Vagina (tissue), 2 donors: ENCODE data around the gene LPP. TPM values are rescaled to one million over a fixed set of nuclear protein-coding genes. Genes with fewer than 3 reads are reported as not detected.

Source experiments
- DNase-seq, 2 donors: peaks; one replicate each; pipeline ENCODE4 v3.0.0-alpha.2; 2017; ENCODE audit errors: extremely low spot score in 2 of 2
- H3K27ac ChIP-seq: fragments of 200-600 bp; sonication (generic); one replicate; pipeline ENCODE4 v1.5.1; 2019
- H3K27me3 ChIP-seq: fragments of 200-600 bp; sonication (generic); one replicate; pipeline ENCODE4 v1.5.1; 2019
- H3K36me3 ChIP-seq, 2 donors: fragments of 200-600 bp; sonication (generic); one replicate each; pipeline ENCODE4 v1.5.1; 2017 to 2019
- H3K4me1 ChIP-seq: fragments of 200-600 bp; sonication (generic); one replicate; pipeline ENCODE4 v1.5.1; 2019
- H3K4me3 ChIP-seq, 2 donors: fragments of 200-600 bp; sonication (generic); 1 replicate in 1 of 2; 2 replicates in 1 of 2; pipeline ENCODE4 v1.5.1; 2016 to 2019
- H3K9me3 ChIP-seq: fragments of 200-600 bp; sonication (generic); one replicate; pipeline ENCODE4 v1.5.1; 2019
- CTCF ChIP-seq, 3 experiments: fragments of 450-650 bp in 2 of 3; fragments of 200-600 bp in 1 of 3; sonication (generic) in 1 of 3; IDR thresholded peaks; one replicate each; pipeline ENCODE4 v1.5.1; 2017 to 2019; ENCODE audit warnings: antibody characterized with exemption in 3 of 3, mild to moderate bottlenecking in 2 of 3, moderate library complexity in 2 of 3
- POLR2A ChIP-seq, 2 donors: fragments of 450-650 bp; IDR thresholded peaks; one replicate each; pipeline ENCODE4 v1.6.1; 2017; ENCODE audit warnings: antibody characterized with exemption in 2 of 2, mild to moderate bottlenecking in 2 of 2, moderate library complexity in 2 of 2
- POLR2AphosphoS5 ChIP-seq, 2 donors: sonication (generic); formaldehyde crosslinking; IDR thresholded peaks; one replicate each; pipeline ENCODE4 v1.9.0; 2017; ENCODE audit warnings: antibody characterized with exemption in 2 of 2, mild to moderate bottlenecking in 2 of 2, low read depth in 1 of 2; ENCODE audit not compliant: insufficient read depth in 1 of 2
- intact Hi-C: fragments of 100-400 bp; cut with DNase I; formaldehyde crosslinking; loops from one replicate; pipeline ENCODE4 v1.15.1; 2023
- total RNA-seq: library from RNA; depleted of rRNA; stranded (reverse); fragments of >200 nt; gene quantifications from one replicate; pipeline ENCODE4 v1.2.3, GENCODE V29; 2016

LPP gene
- total RNA-seq, 1 donor from 2014 or later = 248 TPM

- DNase-seq = no peak
- no peaks in the 10 kb centered on the region for H3K9me3 ChIP-seq
- intact Hi-C loops = no loop called here
- H3K27ac ChIP-seq = no peak overlapping the region
- no peaks in the 10 kb centered on the region for H3K27me3 ChIP-seq
- H3K4me1 ChIP-seq = peaks cover 41% of the 10 kb centered on the region
- TF ChIP-seq POLR2A (IDR thresholded peaks at IDR 0.05) (no peak), POLR2AphosphoS5 (IDR thresholded peaks at IDR 0.05; ENCODE audit: insufficient read depth in 1 of 2, low read depth in 1 of 2) (no peak), CTCF (IDR thresholded peaks at IDR 0.05) (no peak)
- no peaks in the 10 kb centered on the region for H3K36me3 ChIP-seq
- H3K4me3 ChIP-seq = no peak overlapping the region
Observed at GRCh38 chr3:188239035-188239434, 85.1 kb downstream of the LPP start.

DNA sequence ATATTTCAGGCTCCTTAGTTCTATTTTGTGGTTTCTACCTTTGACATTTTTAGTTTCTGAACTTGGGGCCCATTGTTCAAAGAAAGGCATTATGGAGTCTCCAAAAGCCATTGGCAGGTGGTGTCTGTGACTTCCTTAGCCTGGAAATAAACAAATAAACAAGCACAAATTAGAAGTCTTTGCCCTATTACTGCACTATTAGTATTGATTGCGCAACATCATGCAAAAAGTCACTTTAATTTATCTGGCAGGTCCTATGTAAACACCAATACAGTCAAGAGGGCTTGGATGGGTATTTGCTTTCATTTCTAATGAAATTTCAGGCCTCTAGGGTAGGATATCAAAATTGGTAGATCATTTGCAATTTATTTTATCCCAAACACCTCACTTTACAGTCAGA, 85.6 kb downstream of the LPP start:
- no peak overlapping the region for H3K27ac ChIP-seq
- DNase-seq = no peak

GRCh38 chr3:188240189-188240981, 86.4 kb downstream of the LPP start:
- peaks cover 41% of the 10 kb centered on the region for H3K4me1 ChIP-seq
- H3K27me3 ChIP-seq = no peaks in the 10 kb centered on the region
- no peak overlapping the region for H3K4me3 ChIP-seq
- H3K27ac ChIP-seq = no peak overlapping the region
- H3K9me3 ChIP-seq = no peaks in the 10 kb centered on the region
- TF ChIP-seq POLR2AphosphoS5 (IDR thresholded peaks at IDR 0.05; ENCODE audit: insufficient read depth in 1 of 2, low read depth in 1 of 2) (no peak), POLR2A (IDR thresholded peaks at IDR 0.05) (no peak), CTCF (IDR thresholded peaks at IDR 0.05) (no peak)
- DNase-seq = no peak
- H3K36me3 ChIP-seq = no peaks in the 10 kb centered on the region
- intact Hi-C loops = no loop called here

More for the DNA sequence above, 85.6 kb downstream of the LPP start:
- intact Hi-C loops = no loop called here
- Histone ChIP-seq H3K36me3 (no peaks in the 10 kb centered on the region), H3K27me3 (no peaks in the 10 kb centered on the region), H3K9me3 (no peaks in the 10 kb centered on the region), H3K4me3 (no peak overlapping the region), H3K4me1 (peaks cover 41% of the 10 kb centered on the region)
- no peak for TF ChIP-seq POLR2A (IDR thresholded peaks at IDR 0.05)

- no peak for DNase-seq
- H3K27ac ChIP-seq = no peak overlapping the region
- no peak for TF ChIP-seq CTCF (IDR thresholded peaks at IDR 0.05)
- no peak for TF ChIP-seq POLR2AphosphoS5 (IDR thresholded peaks at IDR 0.05; ENCODE audit: insufficient read depth in 1 of 2, low read depth in 1 of 2)
- TF ChIP-seq POLR2A (IDR thresholded peaks at IDR 0.05) = no peak
- H3K4me3 ChIP-seq = no peak overlapping the region
- no peaks in the 10 kb centered on the region for H3K9me3 ChIP-seq
- H3K36me3 ChIP-seq = no peaks in the 10 kb centered on the region
- peaks cover 41% of the 10 kb centered on the region for H3K4me1 ChIP-seq
- H3K27me3 ChIP-seq = no peaks in the 10 kb centered on the region
- intact Hi-C loops = no loop called here
Observed at GRCh38 chr3:188241072-188241471, 87.1 kb downstream of the LPP start.

GRCh38 chr3:188241883-188242282, 87.9 kb downstream of the LPP start:
- Histone ChIP-seq H3K27ac (no peak overlapping the region), H3K36me3 (no peaks in the 10 kb centered on the region), H3K27me3 (no peaks in the 10 kb centered on the region), H3K4me3 (no peak overlapping the region), H3K9me3 (no peaks in the 10 kb centered on the region), H3K4me1 (peaks cover 41% of the 10 kb centered on the region)
- intact Hi-C loops = no loop called here
- DNase-seq = no peak
- TF ChIP-seq CTCF (IDR thresholded peaks at IDR 0.05) = no peak
- no peak for TF ChIP-seq POLR2A (IDR thresholded peaks at IDR 0.05)
- TF ChIP-seq POLR2AphosphoS5 (IDR thresholded peaks at IDR 0.05; ENCODE audit: insufficient read depth in 1 of 2, low read depth in 1 of 2) = no peak
